HCT116 (cell line): ENCODE data around the gene BAG2. TPM values are rescaled to one million over a fixed set of nuclear protein-coding genes. Genes with fewer than 3 reads are reported as not detected.

Experiments used
- ATAC-seq: fragments of 200-7000 bp; cut with Tn5 transposase; 2 replicates; pipeline ENCODE4 v1.9.1; 2020; ENCODE audit warnings: mild to moderate bottlenecking, moderate library complexity
- BruUV-seq: library from RNA; stranded (reverse); fragments of 400-500 nt; replicated peaks from 2 replicates; lab custom pipeline; 2021; lab: Mats Ljungman, UMichigan
- CTCF ChIA-PET: fragments of 300-600 bp; sonication (Branson Sonifier 250); formaldehyde crosslinking; loops from one replicate; lab custom pipeline; 2021; ENCODE audit warnings: antibody characterized with exemption; lab: Charles Lee
- POLR2A ChIA-PET: fragments of 300-600, 350-600 bp; sonication (Branson Sonifier 250); formaldehyde crosslinking; loops from one replicate; lab custom pipeline; 2021; ENCODE audit warnings: antibody characterized with exemption; lab: Charles Lee
- RAD21 ChIA-PET, 2 experiments: fragments of 300-600 bp; sonication (Branson Sonifier 250); formaldehyde crosslinking; loops; one replicate each; lab custom pipeline; 2023; ENCODE audit warnings: low total read pairs in 2 of 2; ENCODE audit not compliant: uncharacterized antibody in 2 of 2, unreplicated experiment in 2 of 2, low non-redundant PET in 1 of 2; lab: Charles Lee
- DNase-seq: peaks from one replicate; pipeline ENCODE4 v3.0.0-alpha.2; 2010; ENCODE audit warnings: low read depth, low spot score
- H2AFZ ChIP-seq: fragments of 200-600 bp; shearing (Covaris generic), sonication (generic); 2 replicates; pipeline ENCODE4 v1.6.1; 2017; ENCODE audit warnings: low read depth, mixed run types, mixed read lengths, antibody characterized with exemption, low read length; ENCODE audit not compliant: poor library complexity, severe bottlenecking
- H3K27ac ChIP-seq: 2 replicates; pipeline ENCODE4 v1.5.1; 2012; ENCODE audit warnings: low read depth, low read length
- H3K27me3 ChIP-seq: fragments of 200-600 bp; sonication (generic); 2 replicates; pipeline ENCODE4 v1.6.1; 2016; ENCODE audit warnings: mixed run types, low read length, mixed read lengths; ENCODE audit not compliant: insufficient read depth
- H3K36me3 ChIP-seq, 2 experiments: fragments of 200-500 bp in 1 of 2; fragments of 200-600 bp in 1 of 2; sonication (Bioruptor generic) in 1 of 2; sonication (generic) in 1 of 2; 2 replicates each; pipeline versions ENCODE4 v1.5.1 to v1.6.1; 2014 to 2016; ENCODE audit warnings: low read length in 2 of 2, inconsistent platforms in 1 of 2, mixed read lengths in 1 of 2, mixed run types in 1 of 2; ENCODE audit not compliant: insufficient read depth in 2 of 2, control insufficient read depth in 1 of 2
- H3K4me1 ChIP-seq, 2 experiments: fragments of 200-600 bp in 1 of 2; sonication (generic) in 1 of 2; 2 replicates each; pipeline versions ENCODE4 v1.5.1 to v1.6.1; 2012 to 2017; ENCODE audit warnings: low read length in 2 of 2, inconsistent platforms in 1 of 2, mild to moderate bottlenecking in 1 of 2, mixed read lengths in 1 of 2, mixed run types in 1 of 2, moderate library complexity in 1 of 2; ENCODE audit not compliant: insufficient read depth in 2 of 2, control insufficient read depth in 1 of 2
- H3K4me2 ChIP-seq: fragments of 200-600 bp; sonication (generic); 2 replicates; pipeline ENCODE4 v1.6.1; 2017; ENCODE audit warnings: mixed run types, low read length, mixed read lengths
- H3K4me3 ChIP-seq, 2 experiments: fragments of 200-600 bp in 1 of 2; sonication (generic) in 1 of 2; replicated peaks in 1 of 2; 2 replicates each; pipeline ENCODE4 v1.5.1; 2011 to 2016; ENCODE audit warnings: low read length in 2 of 2, control low read depth in 1 of 2, low read depth in 1 of 2, mild to moderate bottlenecking in 1 of 2, mixed read lengths in 1 of 2, mixed run types in 1 of 2
- H3K79me2 ChIP-seq: fragments of 200-600 bp; sonication (generic); 2 replicates; pipeline ENCODE4 v1.6.1; 2017; ENCODE audit warnings: mild to moderate bottlenecking, mixed run types, low read length, moderate library complexity, mixed read lengths; ENCODE audit not compliant: insufficient read depth
- H3K9ac ChIP-seq: fragments of 200-600 bp; sonication (generic); 2 replicates; pipeline ENCODE4 v1.6.1; 2016; ENCODE audit warnings: low read length, mixed read lengths
- H3K9me2 ChIP-seq: fragments of 200-600 bp; sonication (generic), shearing (Covaris generic); 2 replicates; pipeline ENCODE4 v1.6.1; 2017; ENCODE audit warnings: mixed run types, mild to moderate bottlenecking, moderate library complexity; ENCODE audit not compliant: insufficient read depth
- H3K9me3 ChIP-seq, 2 experiments: fragments of 200-500 bp in 1 of 2; fragments of 200-600 bp in 1 of 2; sonication (Bioruptor generic) in 1 of 2; sonication (generic) in 1 of 2; 2 replicates each; pipeline ENCODE4 v1.6.1; 2014 to 2017; ENCODE audit warnings: low read length in 2 of 2, mixed read lengths in 2 of 2, inconsistent platforms in 1 of 2, low read depth in 1 of 2, mild to moderate bottlenecking in 1 of 2, mixed run types in 1 of 2, moderate library complexity in 1 of 2; ENCODE audit not compliant: control insufficient read depth in 1 of 2, insufficient read depth in 1 of 2
- H4K20me1 ChIP-seq: fragments of 200-600 bp; sonication (generic), shearing (Covaris generic); 2 replicates; pipeline ENCODE4 v1.6.1; 2017; ENCODE audit warnings: mixed run types, mild to moderate bottlenecking, moderate library complexity; ENCODE audit not compliant: insufficient read depth
- CBX3 ChIP-seq: IDR thresholded peaks from 2 replicates; pipeline ENCODE4 v1.6.1; 2012; ENCODE audit warnings: low read depth
- CEBPB ChIP-seq: IDR thresholded peaks from 2 replicates; pipeline ENCODE4 v1.6.1; 2012; ENCODE audit warnings: low read depth
- ELF1 ChIP-seq: IDR thresholded peaks from 2 replicates; pipeline ENCODE4 v1.6.1; 2012; ENCODE audit warnings: low read depth, borderline replicate concordance
- EZH2 ChIP-seq: fragments of 200-600 bp; sonication (generic); IDR thresholded peaks from 2 replicates; pipeline ENCODE4 v1.6.1; 2017; ENCODE audit warnings: antibody characterized with exemption, mixed run types
- EZH2phosphoT487 ChIP-seq: fragments of 200-600 bp; IDR thresholded peaks from 2 replicates; pipeline ENCODE4 v1.6.1; 2018; ENCODE audit warnings: antibody characterized with exemption, borderline replicate concordance
- FOSL1 ChIP-seq: IDR thresholded peaks from 2 replicates; pipeline ENCODE4 v1.6.1; 2012; ENCODE audit warnings: low read depth
- RAD21 ChIP-seq: IDR thresholded peaks from 2 replicates; pipeline ENCODE4 v1.6.1; 2012; ENCODE audit warnings: low read depth, mild to moderate bottlenecking
- SIN3A ChIP-seq: IDR thresholded peaks from 2 replicates; pipeline ENCODE4 v1.6.1; 2012; ENCODE audit warnings: low read depth
- SRF ChIP-seq: IDR thresholded peaks from 2 replicates; pipeline ENCODE4 v1.6.1; 2012; ENCODE audit warnings: low read depth
- TCF7L2 ChIP-seq: IDR thresholded peaks from 2 replicates; pipeline ENCODE4 v1.7.0; 2011; ENCODE audit warnings: borderline replicate concordance, inconsistent platforms; ENCODE audit not compliant: insufficient read depth, insufficient read length; ENCODE audit errors: extremely low read depth
- YY1 ChIP-seq: IDR thresholded peaks from 2 replicates; pipeline ENCODE4 v1.6.1; 2011; ENCODE audit warnings: low read length, low read depth, moderate library complexity, mild to moderate bottlenecking; ENCODE audit not compliant: insufficient replicate concordance; ENCODE audit errors: extremely low read depth
- ZFX ChIP-seq: fragments of 450-650 bp; IDR thresholded peaks from 2 replicates; pipeline ENCODE4 v1.6.1; 2017
- ZNF274 ChIP-seq: fragments of 200-500 bp; sonication (Bioruptor generic); IDR thresholded peaks from 2 replicates; pipeline ENCODE4 v1.6.1; 2014; ENCODE audit warnings: mild to moderate bottlenecking, low read depth, low read length, inconsistent platforms
- intact Hi-C: fragments of 100-400 bp; cut with micrococcal nuclease; formaldehyde crosslinking; loops from 2 replicates; pipeline ENCODE4 v1.10.0; 2022
- total RNA-seq: library from RNA; stranded (reverse); gene quantifications from one replicate; pipeline ENCODE4 v1.2.1, GENCODE V29; 2021; ENCODE audit not compliant: unreplicated experiment
- TF ChIP-seq, protein P1 (sequence below): IDR thresholded peaks from 2 replicates; pipeline ENCODE4 v1.6.1; 2012
- TF ChIP-seq, protein P2 (sequence below): IDR thresholded peaks from 2 replicates; pipeline ENCODE4 v1.6.1; 2012; ENCODE audit warnings: low read depth

Gene BAG2
- total RNA-seq, 1 experiment from 2014 or later = 13.5 TPM

- Histone ChIP-seq H3K79me2 (no peaks in the 10 kb centered on the region), H3K4me2 (no peak overlapping the region), H3K27ac (no peak overlapping the region), H3K4me1 (no peaks in the 10 kb centered on the region), H3K36me3 (no peaks in the 10 kb centered on the region), H4K20me1 (0 out of 2 replicates have a peak, but pooled peaks cover 4% of the 10 kb centered on the region), H3K9me2 (no peaks in the 10 kb centered on the region), H3K9ac (no peak overlapping the region), H3K9me3 (no peaks in the 10 kb centered on the region), H3K27me3 (no peaks in the 10 kb centered on the region), H2AFZ (no peak overlapping the region), H3K4me3 (no peak overlapping the region)
- BruUV-seq = no TSS peak
- intact Hi-C loops = no loop called here
- ATAC-seq (no peak), DNase-seq (no peak)
- RAD21 ChIA-PET = no interaction called here
- POLR2A ChIA-PET = no interaction called here
- CTCF ChIA-PET = no interaction called here
- TF ChIP-seq FOSL1 (no peak), ZNF274 (no peak)
- TF ChIP-seq, all 23 proteins: peak for 0
Measured at GRCh38 chr6:57127763-57128162, 44.4 kb upstream of the BAG2 start.

GRCh38 chr6:57130661-57131177 lies 41.4 kb upstream of the BAG2 start:
- BruUV-seq = no TSS peak
- H3K9ac ChIP-seq = no peak overlapping the region
- ChIA-PET POLR2A (no interaction called here), RAD21 (no interaction called here), CTCF (interaction anchor here (1.0 kb wide), 1 partner anchor 176 kb away, joined by 3 read pairs; the partner anchor contains the start of gene BEND6)
- no peaks in the 10 kb centered on the region for H3K9me2 ChIP-seq
- no peak overlapping the region for H3K4me3 ChIP-seq
- no peaks in the 10 kb centered on the region for H3K4me1 ChIP-seq
- ATAC-seq (no peak), DNase-seq (no peak)
- no peaks in the 10 kb centered on the region for H3K27me3 ChIP-seq
- 0 out of 2 replicates have a peak, but pooled peaks cover 4% of the 10 kb centered on the region for H4K20me1 ChIP-seq
- H3K4me2 ChIP-seq = no peak overlapping the region
- no peak overlapping the region for H2AFZ ChIP-seq
- H3K9me3 ChIP-seq = no peaks in the 10 kb centered on the region
- intact Hi-C loops = no loop called here
- peaks cover 4 to 7% of the 10 kb centered on the region in 2 experiments; a peak in 2 of 4 replicates for H3K36me3 ChIP-seq
- no peak overlapping the region for H3K27ac ChIP-seq
- no peaks in the 10 kb centered on the region for H3K79me2 ChIP-seq
- TF ChIP-seq, protein P1, sequence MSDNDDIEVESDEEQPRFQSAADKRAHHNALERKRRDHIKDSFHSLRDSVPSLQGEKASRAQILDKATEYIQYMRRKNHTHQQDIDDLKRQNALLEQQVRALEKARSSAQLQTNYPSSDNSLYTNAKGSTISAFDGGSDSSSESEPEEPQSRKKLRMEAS = no peak
- TF ChIP-seq EZH2phosphoT487 = no peak
- no peak for TF ChIP-seq SIN3A
- no peak for TF ChIP-seq SRF
- TF ChIP-seq YY1 = no peak
- TF ChIP-seq TCF7L2 = no peak
- TF ChIP-seq ELF1 = no peak
- TF ChIP-seq, protein P2, sequence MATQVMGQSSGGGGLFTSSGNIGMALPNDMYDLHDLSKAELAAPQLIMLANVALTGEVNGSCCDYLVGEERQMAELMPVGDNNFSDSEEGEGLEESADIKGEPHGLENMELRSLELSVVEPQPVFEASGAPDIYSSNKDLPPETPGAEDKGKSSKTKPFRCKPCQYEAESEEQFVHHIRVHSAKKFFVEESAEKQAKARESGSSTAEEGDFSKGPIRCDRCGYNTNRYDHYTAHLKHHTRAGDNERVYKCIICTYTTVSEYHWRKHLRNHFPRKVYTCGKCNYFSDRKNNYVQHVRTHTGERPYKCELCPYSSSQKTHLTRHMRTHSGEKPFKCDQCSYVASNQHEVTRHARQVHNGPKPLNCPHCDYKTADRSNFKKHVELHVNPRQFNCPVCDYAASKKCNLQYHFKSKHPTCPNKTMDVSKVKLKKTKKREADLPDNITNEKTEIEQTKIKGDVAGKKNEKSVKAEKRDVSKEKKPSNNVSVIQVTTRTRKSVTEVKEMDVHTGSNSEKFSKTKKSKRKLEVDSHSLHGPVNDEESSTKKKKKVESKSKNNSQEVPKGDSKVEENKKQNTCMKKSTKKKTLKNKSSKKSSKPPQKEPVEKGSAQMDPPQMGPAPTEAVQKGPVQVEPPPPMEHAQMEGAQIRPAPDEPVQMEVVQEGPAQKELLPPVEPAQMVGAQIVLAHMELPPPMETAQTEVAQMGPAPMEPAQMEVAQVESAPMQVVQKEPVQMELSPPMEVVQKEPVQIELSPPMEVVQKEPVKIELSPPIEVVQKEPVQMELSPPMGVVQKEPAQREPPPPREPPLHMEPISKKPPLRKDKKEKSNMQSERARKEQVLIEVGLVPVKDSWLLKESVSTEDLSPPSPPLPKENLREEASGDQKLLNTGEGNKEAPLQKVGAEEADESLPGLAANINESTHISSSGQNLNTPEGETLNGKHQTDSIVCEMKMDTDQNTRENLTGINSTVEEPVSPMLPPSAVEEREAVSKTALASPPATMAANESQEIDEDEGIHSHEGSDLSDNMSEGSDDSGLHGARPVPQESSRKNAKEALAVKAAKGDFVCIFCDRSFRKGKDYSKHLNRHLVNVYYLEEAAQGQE = no peak
- no peak for TF ChIP-seq FOSL1
- TF ChIP-seq ZFX = no peak
- no peak for TF ChIP-seq RAD21
- no peak for TF ChIP-seq CBX3
- no peak for TF ChIP-seq EZH2
- no peak for TF ChIP-seq ZNF274
- TF ChIP-seq CEBPB = no peak
